Neural crest cell (in vitro differentiated cells): ENCODE data around the gene ST14. TPM values are rescaled to one million over a fixed set of nuclear protein-coding genes. Genes with fewer than 3 reads are reported as not detected.
A peak's percentile ranks its signal among the peaks of the same experiment; 100 is the strongest.

Source experiments
- DNase-seq: peaks from one replicate; pipeline ENCODE4 v3.0.0; 2021; ENCODE audit warnings: low read depth, mixed read lengths, low spot score
- H3K27ac Mint-ChIP-seq: one replicate; pipeline ENCODE4 v1.8.0; 2021; ENCODE audit warnings: mild to moderate bottlenecking, mixed read lengths; ENCODE audit not compliant: unreplicated experiment
- H3K27me3 Mint-ChIP-seq: 2 replicates; pipeline ENCODE4 v1.8.0; 2021; ENCODE audit warnings: low read depth, mild to moderate bottlenecking, mixed read lengths
- H3K36me3 Mint-ChIP-seq: 2 replicates; pipeline ENCODE4 v1.8.0; 2021; ENCODE audit warnings: low read depth, mild to moderate bottlenecking, mixed read lengths
- H3K4me1 Mint-ChIP-seq: 2 replicates; pipeline ENCODE4 v1.8.0; 2021; ENCODE audit warnings: mixed read lengths
- H3K4me3 Mint-ChIP-seq: one replicate; pipeline ENCODE4 v1.8.0; 2021; ENCODE audit warnings: mild to moderate bottlenecking, mixed read lengths
- H3K9me3 Mint-ChIP-seq: 2 replicates; pipeline ENCODE4 v1.8.0; 2021; ENCODE audit warnings: mixed read lengths
- CTCF ChIP-seq: fragments of 200-600 bp; sonication (generic); conservative IDR thresholded peaks from 2 replicates; pipeline ENCODE4 v1.5.0; 2021; ENCODE audit warnings: antibody characterized with exemption, mild to moderate bottlenecking
- total RNA-seq: library from RNA; stranded (reverse); gene quantifications from 2 replicates; pipeline ENCODE4 v1.2.1, GENCODE V29; 2021

ST14 gene
- total RNA-seq, 1 donor from 2014 or later = 0.12 TPM

- Mint-ChIP-seq H3K9me3 (no peaks in the 10 kb centered on the region), H3K27me3 (no peaks in the 10 kb centered on the region), H3K36me3 (peaks cover 50% of the 10 kb centered on the region), H3K4me1 (no peaks in the 10 kb centered on the region), H3K27ac (no peak overlapping the region), H3K4me3 (no peak overlapping the region)
- no peak for DNase-seq
- no peak for TF ChIP-seq CTCF
Observed at GRCh38 chr11:130136107-130136506, 23.5 kb upstream of the ST14 start.

GRCh38 chr11:130137999-130138398, 21.6 kb upstream of the ST14 start:
- Mint-ChIP-seq H3K9me3 (no peaks in the 10 kb centered on the region), H3K27ac (peak overlapping the region; percentile 27), H3K36me3 (peaks cover 41% of the 10 kb centered on the region), H3K27me3 (no peaks in the 10 kb centered on the region), H3K4me1 (no peaks in the 10 kb centered on the region), H3K4me3 (no peak overlapping the region)
- no peak for TF ChIP-seq CTCF
- DNase-seq = no peak

- Mint-ChIP-seq H3K36me3 (peaks cover 31% of the 10 kb centered on the region), H3K4me3 (no peak overlapping the region), H3K27ac (no peak overlapping the region), H3K4me1 (peaks cover 8% of the 10 kb centered on the region), H3K9me3 (no peaks in the 10 kb centered on the region), H3K27me3 (no peaks in the 10 kb centered on the region)
- no peak for DNase-seq
- no peak for TF ChIP-seq CTCF
Observed at GRCh38 chr11:130139401-130139800, 20.2 kb upstream of the ST14 start.

DNA sequence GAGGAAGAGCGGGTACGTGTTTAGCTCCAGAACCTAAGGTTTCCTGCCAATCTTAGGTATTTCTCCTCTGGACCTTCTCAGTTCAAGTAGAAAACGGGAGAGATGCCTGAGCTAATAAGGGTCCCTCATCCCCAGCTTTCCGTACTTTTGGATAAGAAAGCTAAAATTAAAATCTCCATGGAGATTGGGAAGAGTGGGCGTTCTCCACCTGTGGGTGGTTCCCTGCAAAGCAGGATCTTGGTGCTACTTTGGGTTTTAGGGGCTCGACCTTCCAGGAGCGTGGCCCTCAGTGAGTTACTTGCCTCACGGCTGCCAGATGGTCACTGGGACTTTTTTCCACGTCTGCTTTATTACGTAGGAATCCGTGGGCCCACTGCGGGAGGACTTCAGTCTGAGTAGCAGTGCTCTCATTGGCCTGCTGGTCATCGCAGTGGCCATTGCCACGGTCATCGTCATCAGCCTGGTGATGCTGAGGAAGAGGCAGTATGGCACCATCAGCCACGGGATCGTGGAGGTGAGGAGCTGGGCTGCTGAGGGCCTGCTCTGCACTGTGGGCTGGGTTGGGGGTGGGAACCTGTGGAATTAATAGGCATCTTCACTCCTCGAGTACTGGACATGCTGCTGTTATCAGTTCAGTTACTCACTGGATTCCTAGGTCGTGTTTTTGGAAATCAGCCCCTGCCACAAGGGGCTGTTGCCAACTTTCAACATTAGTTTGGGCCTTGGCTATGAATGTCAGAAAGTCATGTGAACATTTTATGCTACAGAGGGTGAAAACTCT, 17.8 kb upstream of the ST14 start:
- H3K27me3 Mint-ChIP-seq = no peaks in the 10 kb centered on the region
- DNase-seq = no peak
- TF ChIP-seq CTCF = no peak
- no peaks in the 10 kb centered on the region for H3K9me3 Mint-ChIP-seq
- H3K27ac Mint-ChIP-seq = no peak overlapping the region
- no peak overlapping the region for H3K4me3 Mint-ChIP-seq
- peaks cover 27% of the 10 kb centered on the region for H3K4me1 Mint-ChIP-seq
- peaks cover 33% of the 10 kb centered on the region for H3K36me3 Mint-ChIP-seq

DNA sequence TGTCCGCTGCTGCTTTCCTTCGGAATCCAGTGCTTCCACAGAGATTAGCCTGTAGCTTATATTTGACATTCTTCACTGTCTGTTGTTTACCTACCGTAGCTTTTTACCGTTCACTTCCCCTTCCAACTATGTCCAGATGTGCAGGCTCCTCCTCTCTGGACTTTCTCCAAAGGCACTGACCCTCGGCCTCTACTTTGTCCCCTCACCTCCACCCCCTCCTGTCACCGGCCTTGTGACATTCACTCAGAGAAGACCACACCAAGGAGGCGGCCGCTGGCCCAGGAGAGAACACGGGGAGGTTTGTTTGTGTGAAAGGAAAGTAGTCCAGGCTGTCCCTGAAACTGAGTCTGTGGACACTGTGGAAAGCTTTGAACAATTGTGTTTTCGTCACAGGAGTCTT, 15.4 kb upstream of the ST14 start:
- no peak overlapping the region for H3K4me3 Mint-ChIP-seq
- peaks cover 29% of the 10 kb centered on the region for H3K4me1 Mint-ChIP-seq
- peaks cover 22% of the 10 kb centered on the region for H3K36me3 Mint-ChIP-seq
- no peak for TF ChIP-seq CTCF
- H3K9me3 Mint-ChIP-seq = no peaks in the 10 kb centered on the region
- no peak for DNase-seq
- H3K27me3 Mint-ChIP-seq = no peaks in the 10 kb centered on the region
- H3K27ac Mint-ChIP-seq = peak overlapping the region; percentile 52
